HEK293 (cell line): ENCODE data around the gene RPL7A.

Experiments
- CTCF ChIA-PET: fragments of 350-600 bp; formaldehyde crosslinking; extraction: SDS; loops from one replicate; lab custom pipeline; 2021; ENCODE audit warnings: antibody characterized with exemption; lab: Yijun Ruan, JAX
- POLR2A ChIA-PET: fragments of 300-600 bp; formaldehyde crosslinking; extraction: SDS; loops from one replicate; lab custom pipeline; 2020; ENCODE audit warnings: antibody characterized with exemption, inconsistent platforms; lab: Yijun Ruan, JAX
- H3K27ac ChIP-seq: fragments of 200-500 bp; sonication (Bioruptor generic); 2 replicates; pipeline ENCODE4 v1.5.1; 2014; ENCODE audit warnings: low read depth, low read length, control low read depth, inconsistent platforms; ENCODE audit errors: extremely low read depth
- H3K36me3 ChIP-seq, 2 experiments: fragments of 200-500 bp in 1 of 2; sonication (Bioruptor generic) in 1 of 2; 1 replicate in 1 of 2; 2 replicates in 1 of 2; pipeline ENCODE4 v1.5.1; 2014 to 2017; ENCODE audit warnings: inconsistent platforms in 2 of 2, low read length in 2 of 2; ENCODE audit not compliant: control insufficient read depth in 2 of 2, insufficient read depth in 1 of 2
- H3K4me1 ChIP-seq: fragments of 200-500 bp; sonication (Bioruptor generic); 2 replicates; pipeline ENCODE4 v1.5.1; 2014; ENCODE audit warnings: mild to moderate bottlenecking, low read length, inconsistent platforms; ENCODE audit not compliant: control insufficient read depth, insufficient read depth
- H3K4me3 ChIP-seq: 2 replicates; pipeline ENCODE4 v1.5.1; 2011; ENCODE audit warnings: low read depth, mild to moderate bottlenecking, control low read depth, low read length, moderate library complexity
- H3K9me3 ChIP-seq: fragments of 200-500 bp; sonication (Bioruptor generic); 2 replicates; pipeline ENCODE4 v1.5.1; 2014; ENCODE audit warnings: low read depth, low read length, inconsistent platforms; ENCODE audit not compliant: control insufficient read depth, insufficient read depth
- CTCF ChIP-seq: fragments of 450-650 bp; formaldehyde crosslinking; IDR thresholded peaks from 2 replicates; pipeline ENCODE4 v1.5.1; 2016; ENCODE audit warnings: missing biosample characterization, missing genetic modification characterization
- GLI2 ChIP-seq: fragments of 450-650 bp; formaldehyde crosslinking; IDR thresholded peaks from 2 replicates; pipeline ENCODE4; 2017; ENCODE audit warnings: missing biosample characterization, missing genetic modification characterization, low read depth, borderline replicate concordance
- KLF9 ChIP-seq: fragments of 450-650 bp; formaldehyde crosslinking; IDR thresholded peaks from 2 replicates; pipeline ENCODE4 v1.5.1; 2016; ENCODE audit warnings: missing biosample characterization, missing genetic modification characterization, low read depth
- SCRT1 ChIP-seq: fragments of 450-650 bp; formaldehyde crosslinking; IDR thresholded peaks from 2 replicates; pipeline ENCODE4 v1.5.1; 2016; ENCODE audit warnings: missing biosample characterization, missing genetic modification characterization, borderline replicate concordance
- YY1 ChIP-seq: fragments of 450-650 bp; formaldehyde crosslinking; IDR thresholded peaks from 2 replicates; pipeline ENCODE4 v1.5.1; 2018; ENCODE audit warnings: missing biosample characterization, missing genetic modification characterization
- ZBTB20 ChIP-seq: fragments of 450-650 bp; formaldehyde crosslinking; IDR thresholded peaks from 2 replicates; pipeline ENCODE4 v1.5.1; 2016; ENCODE audit warnings: missing biosample characterization, missing genetic modification characterization
- ZBTB26 ChIP-seq: fragments of 450-650 bp; formaldehyde crosslinking; optimal IDR thresholded peaks from 2 replicates; pipeline ENCODE3; 2016; ENCODE audit warnings: missing biosample characterization, mild to moderate bottlenecking, missing genetic modification characterization
- ZBTB7A ChIP-seq: fragments of 450-650 bp; formaldehyde crosslinking; IDR thresholded peaks from 2 replicates; pipeline ENCODE4 v1.5.1; 2016; ENCODE audit warnings: low read depth, missing biosample characterization, missing genetic modification characterization
- ZFP3 ChIP-seq: fragments of 450-650 bp; formaldehyde crosslinking; IDR thresholded peaks from 2 replicates; pipeline ENCODE4 v1.5.1; 2016; ENCODE audit warnings: low read depth, missing biosample characterization, missing genetic modification characterization
- ZFP37 ChIP-seq: fragments of 450-650 bp; formaldehyde crosslinking; IDR thresholded peaks from 2 replicates; pipeline ENCODE4 v1.5.1; 2016; ENCODE audit warnings: missing biosample characterization, missing genetic modification characterization
- ZIC2 ChIP-seq: fragments of 450-650 bp; formaldehyde crosslinking; IDR thresholded peaks from 2 replicates; pipeline ENCODE4 v1.5.1; 2016; ENCODE audit warnings: missing biosample characterization, missing genetic modification characterization
- ZNF140 ChIP-seq: fragments of 450-650 bp; formaldehyde crosslinking; IDR thresholded peaks from 2 replicates; pipeline ENCODE4 v1.5.1; 2016; ENCODE audit warnings: missing biosample characterization, missing genetic modification characterization
- ZNF16 ChIP-seq: fragments of 450-650 bp; formaldehyde crosslinking; IDR thresholded peaks from 2 replicates; pipeline ENCODE4 v1.5.1; 2016; ENCODE audit warnings: low read depth, missing biosample characterization, missing genetic modification characterization
- ZNF18 ChIP-seq: fragments of 450-650 bp; formaldehyde crosslinking; IDR thresholded peaks from 2 replicates; pipeline ENCODE4 v1.5.1; 2016; ENCODE audit warnings: missing biosample characterization, missing genetic modification characterization
- ZNF248 ChIP-seq: fragments of 450-650 bp; formaldehyde crosslinking; IDR thresholded peaks from 2 replicates; pipeline ENCODE4 v1.5.1; 2017; ENCODE audit warnings: missing biosample characterization, missing genetic modification characterization
- ZNF350 ChIP-seq: fragments of 450-650 bp; formaldehyde crosslinking; IDR thresholded peaks from 2 replicates; pipeline ENCODE4 v1.5.0; 2017; ENCODE audit warnings: missing biosample characterization, mild to moderate bottlenecking, missing genetic modification characterization
- ZNF354C ChIP-seq: fragments of 450-650 bp; formaldehyde crosslinking; IDR thresholded peaks from 2 replicates; pipeline ENCODE4 v1.5.1; 2016; ENCODE audit warnings: missing biosample characterization, missing genetic modification characterization, low read depth, borderline replicate concordance
- ZNF394 ChIP-seq: fragments of 450-650 bp; formaldehyde crosslinking; IDR thresholded peaks from 2 replicates; pipeline ENCODE4 v1.5.1; 2016; ENCODE audit warnings: missing biosample characterization, missing genetic modification characterization, mild to moderate bottlenecking, moderate library complexity, borderline replicate concordance
- ZNF423 ChIP-seq: fragments of 450-650 bp; formaldehyde crosslinking; IDR thresholded peaks from 2 replicates; pipeline ENCODE4 v1.5.1; 2016; ENCODE audit warnings: missing biosample characterization, missing genetic modification characterization
- ZNF529 ChIP-seq: fragments of 450-650 bp; formaldehyde crosslinking; IDR thresholded peaks from 2 replicates; pipeline ENCODE4 v1.5.1; 2017; ENCODE audit warnings: missing genetic modification characterization, missing biosample characterization; ENCODE audit not compliant: insufficient replicate concordance
- ZNF76 ChIP-seq: fragments of 450-650 bp; formaldehyde crosslinking; IDR thresholded peaks from 2 replicates; pipeline ENCODE4; 2016; ENCODE audit warnings: low read depth, missing biosample characterization, missing genetic modification characterization, borderline replicate concordance

The RPL7A gene

GRCh38 chr9:133361507-133362092 lies 13.6 kb downstream of the RPL7A start (continued):
- TF ChIP-seq ZNF18 (tag by site-specific recombination), result no peak
- no peak for TF ChIP-seq ZNF76 (tag by site-specific recombination)
- no peak for TF ChIP-seq ZNF394 (tag by site-specific recombination)
- no peak for TF ChIP-seq ZFP37 (tag by site-specific recombination)
- no peak for TF ChIP-seq YY1 (tag by site-specific recombination)

GRCh38 chr9:133362359-133363044 lies 14.5 kb downstream of the RPL7A start:
- Histone ChIP-seq H3K9me3 (no peaks in the 10 kb centered on the region), H3K4me1 (no peaks in the 10 kb centered on the region), H3K4me3 (no peak overlapping the region), H3K36me3 (peaks cover 3 to 98% of the 10 kb centered on the region in 2 experiments), H3K27ac (peak overlapping the region; percentile 37; the same call in 1 of the 2 replicates)
- ChIA-PET CTCF (interaction anchor here (0.6 to 1.4 kb wide), 5 partner anchors 8 to 340 kb away, joined by 3 to 10 read pairs (median 3); no protein-coding TSS in a partner anchor), POLR2A (interaction anchor here (1.3 to 5.6 kb wide), 3 partner anchors 9 to 14 kb away, joined by 6 to 35 read pairs (median 15); partner anchors contain the start of genes MED22 and RPL7A)
- no peak for TF ChIP-seq ZNF350
- TF ChIP-seq ZFP3 (tag by site-specific recombination), result no peak
- TF ChIP-seq ZNF423 (tag by site-specific recombination), result peak; percentile 66
- TF ChIP-seq KLF9 (tag by site-specific recombination), result 0 out of 2 replicates have a peak, but pooled peaks have one; percentile 21
- TF ChIP-seq ZIC2 (tag by site-specific recombination), result peak; percentile 18; the same call in 1 of the 2 replicates
- TF ChIP-seq, all 188 proteins: peak for 3

GRCh38 chr9:133366435-133366834 lies 18.4 kb downstream of the RPL7A start:
- Histone ChIP-seq H3K27ac (no peak overlapping the region), H3K4me3 (no peak overlapping the region), H3K9me3 (no peaks in the 10 kb centered on the region), H3K4me1 (no peaks in the 10 kb centered on the region), H3K36me3 (peaks cover 0 to 93% of the 10 kb centered on the region in 2 experiments; a peak in 2 of 3 replicates)
- ChIA-PET POLR2A (interaction anchor here (0.7 to 5.6 kb wide), 6 partner anchors 8 to 27 kb away, joined by 3 to 35 read pairs (median 12); partner anchors contain the start of genes MED22, RPL7A, SURF1 and SURF4), CTCF (interaction anchor here (0.7 to 0.9 kb wide), 2 partner anchors 13 to 41 kb away, joined by 3 to 4 read pairs; no protein-coding TSS in a partner anchor)
- TF ChIP-seq SCRT1 (no peak), ZNF248 (tag by site-specific recombination) (no peak), ZNF354C (tag by site-specific recombination) (no peak), ZNF529 (tag by site-specific recombination) (no peak), GLI2 (tag by site-specific recombination) (no peak), ZBTB20 (no peak), CTCF (no peak), ZNF140 (tag by site-specific recombination) (no peak), ZBTB7A (tag by site-specific recombination) (no peak), ZBTB26 (no peak), ZNF16 (tag by site-specific recombination) (no peak)
